GM06990 (cell line): Measurements from ENCODE around the gene DGKZ.

Experiments used
- DNase-seq: peaks from one replicate; pipeline ENCODE4 v3.0.0-alpha.2; 2011; ENCODE audit not compliant: insufficient read length; ENCODE audit errors: extremely low read depth
- H3K27me3 ChIP-seq: replicated peaks from 2 replicates; pipeline ENCODE4 v1.6.0; 2011; ENCODE audit warnings: low read length; ENCODE audit not compliant: control insufficient read depth, insufficient read depth
- H3K36me3 ChIP-seq: 2 replicates; pipeline ENCODE4 v1.5.1; 2011; ENCODE audit warnings: low read length; ENCODE audit not compliant: control insufficient read depth, insufficient read depth
- H3K4me3 ChIP-seq: replicated peaks from 2 replicates; pipeline ENCODE4 v1.5.1; 2011; ENCODE audit warnings: low read depth, mild to moderate bottlenecking, control low read depth, low read length
- CTCF ChIP-seq: IDR thresholded peaks from 2 replicates; pipeline ENCODE4 v1.5.1; 2011; ENCODE audit warnings: low read length, control low read depth, mild to moderate bottlenecking, inconsistent platforms; ENCODE audit not compliant: insufficient read depth, poor library complexity, severe bottlenecking

Gene DGKZ

DNA sequence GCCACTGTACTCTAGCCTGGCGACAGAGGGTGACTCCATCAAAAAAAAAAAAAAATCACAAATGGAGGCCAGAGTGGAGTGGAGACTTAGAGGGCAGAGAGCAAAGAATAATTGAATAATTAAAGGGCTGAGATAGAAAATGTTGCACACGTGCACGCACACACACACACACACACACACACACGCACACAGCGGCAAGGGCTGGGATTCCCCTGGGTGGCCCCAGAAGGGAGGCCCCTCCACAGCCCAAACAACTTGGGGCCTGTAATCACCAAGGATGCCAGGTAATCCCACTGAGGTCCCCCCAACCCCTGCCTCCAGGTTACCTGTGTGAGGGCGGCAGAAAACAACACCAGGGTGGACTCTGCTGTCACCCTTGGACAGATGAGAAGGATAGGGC lies 12.0 kb upstream of the DGKZ start:
- H3K27me3 ChIP-seq, result peaks cover 8% of the 10 kb centered on the region
- TF ChIP-seq CTCF, result no peak
- no peak for DNase-seq
- H3K4me3 ChIP-seq, result no peak overlapping the region
- H3K36me3 ChIP-seq, result no peaks in the 10 kb centered on the region

GRCh38 chr11:46335890-46336562 lies 11.2 kb upstream of the DGKZ start:
- peaks cover 6% of the 10 kb centered on the region for H3K27me3 ChIP-seq
- DNase-seq, result no peak
- TF ChIP-seq CTCF, result no peak
- no peak overlapping the region for H3K4me3 ChIP-seq
- no peaks in the 10 kb centered on the region for H3K36me3 ChIP-seq

DNA sequence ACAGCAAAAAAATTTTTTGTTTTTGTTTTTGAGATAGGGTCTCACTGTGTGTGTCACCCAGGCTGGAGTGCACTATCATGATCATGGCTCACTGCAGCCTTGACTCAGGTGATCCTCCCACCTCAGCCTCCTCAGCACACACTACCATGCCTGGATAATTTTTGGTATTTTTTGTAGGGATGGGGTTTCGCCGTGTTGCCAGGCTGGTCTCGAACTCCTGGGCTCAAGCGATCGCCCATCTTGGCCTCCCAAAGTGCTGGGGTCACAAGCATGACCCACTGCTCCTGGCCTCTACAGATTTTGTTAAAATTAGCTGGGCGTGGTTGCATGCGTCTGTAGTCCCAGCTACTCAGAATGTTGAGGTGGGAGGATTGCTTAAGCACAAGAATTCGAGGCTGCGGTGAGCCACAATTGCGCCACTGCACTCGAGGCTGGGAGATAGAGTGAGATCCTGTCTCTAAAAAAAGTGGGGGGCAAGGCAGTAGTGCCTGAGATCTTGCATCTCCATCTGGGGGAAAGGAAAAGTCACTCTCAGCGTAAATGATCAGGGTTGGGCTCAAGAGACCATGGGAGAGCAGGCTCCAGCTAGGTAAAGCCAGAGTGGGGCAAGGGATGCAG lies 10.6 kb upstream of the DGKZ start:
- Histone ChIP-seq H3K4me3 (no peak overlapping the region), H3K36me3 (no peaks in the 10 kb centered on the region), H3K27me3 (peaks cover 4% of the 10 kb centered on the region)
- no peak for TF ChIP-seq CTCF
- DNase-seq, result no peak

GRCh38 chr11:46337626-46338345 lies 9.5 kb upstream of the DGKZ start:
- TF ChIP-seq CTCF, result no peak
- no peak overlapping the region for H3K4me3 ChIP-seq
- no peaks in the 10 kb centered on the region for H3K36me3 ChIP-seq
- peaks cover 4% of the 10 kb centered on the region for H3K27me3 ChIP-seq
- no peak for DNase-seq

- no peaks in the 10 kb centered on the region for H3K36me3 ChIP-seq
- no peak for DNase-seq
- TF ChIP-seq CTCF, result no peak
- peaks cover 3% of the 10 kb centered on the region for H3K27me3 ChIP-seq
- no peak overlapping the region for H3K4me3 ChIP-seq
Observed at GRCh38 chr11:46338636-46338987, 8.7 kb upstream of the DGKZ start.
